GM06990 (cell line): ENCODE measurements around the gene CYP8B1.

Experiments
- DNase-seq: peaks from one replicate; pipeline ENCODE4 v3.0.0-alpha.2; 2011; ENCODE audit not compliant: insufficient read length; ENCODE audit errors: extremely low read depth
- H3K27me3 ChIP-seq: replicated peaks from 2 replicates; pipeline ENCODE4 v1.6.0; 2011; ENCODE audit warnings: low read length; ENCODE audit not compliant: control insufficient read depth, insufficient read depth
- H3K36me3 ChIP-seq: 2 replicates; pipeline ENCODE4 v1.5.1; 2011; ENCODE audit warnings: low read length; ENCODE audit not compliant: control insufficient read depth, insufficient read depth
- H3K4me3 ChIP-seq: replicated peaks from 2 replicates; pipeline ENCODE4 v1.5.1; 2011; ENCODE audit warnings: low read depth, mild to moderate bottlenecking, control low read depth, low read length
- TF ChIP-seq, protein P1 (sequence below): IDR thresholded peaks from 2 replicates; pipeline ENCODE4 v1.5.1; 2011; ENCODE audit warnings: low read length, control low read depth, mild to moderate bottlenecking, inconsistent platforms; ENCODE audit not compliant: insufficient read depth, poor library complexity, severe bottlenecking

The CYP8B1 gene

GRCh38 chr3:42826141-42826540 is 49.5 kb downstream of the CYP8B1 start:
- Histone ChIP-seq H3K27me3 (no peaks in the 10 kb centered on the region), H3K36me3 (no peaks in the 10 kb centered on the region), H3K4me3 (no peak overlapping the region)
- DNase-seq: no peak
- TF ChIP-seq, protein P1, sequence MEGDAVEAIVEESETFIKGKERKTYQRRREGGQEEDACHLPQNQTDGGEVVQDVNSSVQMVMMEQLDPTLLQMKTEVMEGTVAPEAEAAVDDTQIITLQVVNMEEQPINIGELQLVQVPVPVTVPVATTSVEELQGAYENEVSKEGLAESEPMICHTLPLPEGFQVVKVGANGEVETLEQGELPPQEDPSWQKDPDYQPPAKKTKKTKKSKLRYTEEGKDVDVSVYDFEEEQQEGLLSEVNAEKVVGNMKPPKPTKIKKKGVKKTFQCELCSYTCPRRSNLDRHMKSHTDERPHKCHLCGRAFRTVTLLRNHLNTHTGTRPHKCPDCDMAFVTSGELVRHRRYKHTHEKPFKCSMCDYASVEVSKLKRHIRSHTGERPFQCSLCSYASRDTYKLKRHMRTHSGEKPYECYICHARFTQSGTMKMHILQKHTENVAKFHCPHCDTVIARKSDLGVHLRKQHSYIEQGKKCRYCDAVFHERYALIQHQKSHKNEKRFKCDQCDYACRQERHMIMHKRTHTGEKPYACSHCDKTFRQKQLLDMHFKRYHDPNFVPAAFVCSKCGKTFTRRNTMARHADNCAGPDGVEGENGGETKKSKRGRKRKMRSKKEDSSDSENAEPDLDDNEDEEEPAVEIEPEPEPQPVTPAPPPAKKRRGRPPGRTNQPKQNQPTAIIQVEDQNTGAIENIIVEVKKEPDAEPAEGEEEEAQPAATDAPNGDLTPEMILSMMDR: no peak

DNA sequence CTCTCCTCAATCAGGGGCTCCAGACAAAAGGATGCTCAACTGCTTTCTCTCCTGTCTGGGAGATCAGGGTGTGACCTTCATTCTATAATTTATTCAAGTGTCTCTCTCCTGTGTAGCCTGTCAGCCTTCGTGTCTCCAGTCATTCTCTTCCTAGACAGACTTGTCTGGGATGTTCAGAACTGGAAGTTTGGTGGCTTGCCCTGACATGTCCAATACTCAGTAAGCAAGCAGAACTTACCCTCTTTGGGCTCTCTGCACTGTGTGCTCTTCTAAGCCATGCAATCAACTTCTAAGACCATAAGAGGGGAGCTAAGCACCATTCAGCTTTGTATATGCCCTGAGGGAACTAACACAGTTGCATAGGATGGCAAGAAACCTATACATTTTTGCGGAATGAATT is 52.3 kb downstream of the CYP8B1 start:
- Histone ChIP-seq H3K4me3 (no peak overlapping the region), H3K27me3 (no peaks in the 10 kb centered on the region), H3K36me3 (no peaks in the 10 kb centered on the region)
- DNase-seq: no peak
- TF ChIP-seq, protein P1: no peak

DNA sequence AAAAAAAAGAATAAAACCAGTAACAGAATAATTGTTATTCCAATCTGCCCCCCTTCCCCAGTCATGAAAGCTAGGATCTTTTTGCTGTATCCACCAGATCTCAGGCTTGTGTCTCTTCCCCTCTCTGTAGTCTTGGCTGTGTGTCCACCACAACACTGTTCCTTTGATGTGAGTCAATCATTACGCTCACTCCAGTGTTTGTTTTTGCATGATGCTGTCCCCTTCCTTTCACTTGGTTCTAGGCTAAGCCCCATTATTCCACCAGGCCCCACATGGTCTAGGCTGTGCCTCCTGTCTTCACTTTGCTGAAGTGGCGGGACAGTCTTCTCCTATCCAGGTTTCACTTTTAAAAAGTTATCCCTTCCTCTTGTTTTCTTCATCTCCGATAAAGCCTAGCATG is 52.9 kb downstream of the CYP8B1 start:
- Histone ChIP-seq H3K4me3 (no peak overlapping the region), H3K27me3 (no peaks in the 10 kb centered on the region), H3K36me3 (no peaks in the 10 kb centered on the region)
- TF ChIP-seq, protein P1: no peak
- DNase-seq: no peak
